HG02798 (cell line): ENCODE measurements around the gene ABCA7.

Experiments
- ATAC-seq: cut with Tn5 transposase; IDR thresholded peaks from one replicate; pipeline ENCODE4 v1.9.1; 2021; ENCODE audit warnings: mild to moderate bottlenecking; ENCODE audit not compliant: unreplicated experiment, poor library complexity

Gene ABCA7, protein sequence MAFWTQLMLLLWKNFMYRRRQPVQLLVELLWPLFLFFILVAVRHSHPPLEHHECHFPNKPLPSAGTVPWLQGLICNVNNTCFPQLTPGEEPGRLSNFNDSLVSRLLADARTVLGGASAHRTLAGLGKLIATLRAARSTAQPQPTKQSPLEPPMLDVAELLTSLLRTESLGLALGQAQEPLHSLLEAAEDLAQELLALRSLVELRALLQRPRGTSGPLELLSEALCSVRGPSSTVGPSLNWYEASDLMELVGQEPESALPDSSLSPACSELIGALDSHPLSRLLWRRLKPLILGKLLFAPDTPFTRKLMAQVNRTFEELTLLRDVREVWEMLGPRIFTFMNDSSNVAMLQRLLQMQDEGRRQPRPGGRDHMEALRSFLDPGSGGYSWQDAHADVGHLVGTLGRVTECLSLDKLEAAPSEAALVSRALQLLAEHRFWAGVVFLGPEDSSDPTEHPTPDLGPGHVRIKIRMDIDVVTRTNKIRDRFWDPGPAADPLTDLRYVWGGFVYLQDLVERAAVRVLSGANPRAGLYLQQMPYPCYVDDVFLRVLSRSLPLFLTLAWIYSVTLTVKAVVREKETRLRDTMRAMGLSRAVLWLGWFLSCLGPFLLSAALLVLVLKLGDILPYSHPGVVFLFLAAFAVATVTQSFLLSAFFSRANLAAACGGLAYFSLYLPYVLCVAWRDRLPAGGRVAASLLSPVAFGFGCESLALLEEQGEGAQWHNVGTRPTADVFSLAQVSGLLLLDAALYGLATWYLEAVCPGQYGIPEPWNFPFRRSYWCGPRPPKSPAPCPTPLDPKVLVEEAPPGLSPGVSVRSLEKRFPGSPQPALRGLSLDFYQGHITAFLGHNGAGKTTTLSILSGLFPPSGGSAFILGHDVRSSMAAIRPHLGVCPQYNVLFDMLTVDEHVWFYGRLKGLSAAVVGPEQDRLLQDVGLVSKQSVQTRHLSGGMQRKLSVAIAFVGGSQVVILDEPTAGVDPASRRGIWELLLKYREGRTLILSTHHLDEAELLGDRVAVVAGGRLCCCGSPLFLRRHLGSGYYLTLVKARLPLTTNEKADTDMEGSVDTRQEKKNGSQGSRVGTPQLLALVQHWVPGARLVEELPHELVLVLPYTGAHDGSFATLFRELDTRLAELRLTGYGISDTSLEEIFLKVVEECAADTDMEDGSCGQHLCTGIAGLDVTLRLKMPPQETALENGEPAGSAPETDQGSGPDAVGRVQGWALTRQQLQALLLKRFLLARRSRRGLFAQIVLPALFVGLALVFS (N-terminal part only)

DNA sequence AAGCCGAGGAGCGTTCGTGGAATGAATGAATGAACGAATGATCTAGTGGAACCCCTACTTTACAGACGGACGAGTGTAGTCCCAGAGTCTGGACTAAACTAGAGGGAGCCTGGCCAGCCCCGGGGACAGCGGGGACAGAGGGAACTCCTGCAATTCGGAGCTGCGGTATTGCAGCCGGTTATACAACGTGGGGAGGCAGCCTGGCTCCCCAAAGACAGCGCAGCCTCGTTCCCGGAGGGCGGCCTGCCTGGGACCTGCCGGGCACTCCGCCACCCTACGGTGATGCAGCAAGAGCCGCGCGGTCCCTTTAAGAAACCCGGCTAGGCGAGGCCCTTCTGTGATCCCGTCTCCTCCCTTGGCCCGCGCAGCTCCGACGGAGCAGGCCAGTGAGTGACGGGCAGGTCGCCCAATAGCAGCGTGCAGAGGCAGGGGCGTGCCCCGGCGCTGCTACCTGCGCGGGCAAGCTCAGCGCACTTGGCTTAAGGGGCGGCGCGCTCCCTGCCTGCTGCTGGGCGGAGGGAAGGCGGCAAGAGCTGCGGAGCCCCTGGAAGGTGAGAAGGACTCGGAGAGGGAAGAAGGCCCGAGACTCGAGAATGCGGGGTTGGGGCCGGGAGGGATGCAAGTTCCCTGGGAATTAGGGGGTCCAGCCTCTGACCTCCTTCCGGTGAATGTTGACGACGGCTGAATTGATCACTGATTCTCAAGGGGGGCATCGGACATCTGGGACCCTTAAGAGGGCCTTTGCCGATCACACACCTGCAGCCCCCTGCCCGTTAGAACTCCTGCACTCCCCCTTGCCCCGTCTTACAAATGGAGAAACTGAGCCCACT lies at the start of gene ABCA7:
ABCA7 (plus strand) TSS at position 462 of the 830 bp plus-strand sequence. CDS start 1,255 bp downstream, outside the sequence.
- ATAC-seq = peak; percentile 83

DNA sequence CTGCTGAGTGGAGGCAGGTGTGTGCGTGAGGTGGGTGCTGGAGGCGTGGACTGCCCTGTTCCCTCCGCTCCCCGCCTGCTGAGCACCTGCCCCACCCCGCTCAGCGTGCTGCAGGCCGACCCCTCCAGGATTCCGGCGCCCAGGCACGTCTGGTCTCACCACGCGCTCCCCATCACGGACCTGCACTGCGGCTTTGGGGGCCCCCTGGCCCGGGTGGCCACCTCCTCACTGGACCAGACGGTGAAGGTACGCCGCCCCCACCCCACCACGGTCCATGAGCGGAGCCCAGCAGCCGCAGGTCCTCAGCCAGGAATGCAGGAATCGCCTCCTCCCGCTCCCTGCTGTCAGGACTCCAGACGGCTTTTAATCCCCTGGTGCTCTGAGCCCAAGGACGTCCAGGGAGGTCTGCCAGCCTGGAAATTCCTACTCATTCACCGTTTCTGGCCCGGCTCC lies 49.8 kb upstream of the ABCA7 start:
- ATAC-seq = no peak

GRCh38 chr19:990746-991145 lies 49.2 kb upstream of the ABCA7 start:
- ATAC-seq = no peak

DNA sequence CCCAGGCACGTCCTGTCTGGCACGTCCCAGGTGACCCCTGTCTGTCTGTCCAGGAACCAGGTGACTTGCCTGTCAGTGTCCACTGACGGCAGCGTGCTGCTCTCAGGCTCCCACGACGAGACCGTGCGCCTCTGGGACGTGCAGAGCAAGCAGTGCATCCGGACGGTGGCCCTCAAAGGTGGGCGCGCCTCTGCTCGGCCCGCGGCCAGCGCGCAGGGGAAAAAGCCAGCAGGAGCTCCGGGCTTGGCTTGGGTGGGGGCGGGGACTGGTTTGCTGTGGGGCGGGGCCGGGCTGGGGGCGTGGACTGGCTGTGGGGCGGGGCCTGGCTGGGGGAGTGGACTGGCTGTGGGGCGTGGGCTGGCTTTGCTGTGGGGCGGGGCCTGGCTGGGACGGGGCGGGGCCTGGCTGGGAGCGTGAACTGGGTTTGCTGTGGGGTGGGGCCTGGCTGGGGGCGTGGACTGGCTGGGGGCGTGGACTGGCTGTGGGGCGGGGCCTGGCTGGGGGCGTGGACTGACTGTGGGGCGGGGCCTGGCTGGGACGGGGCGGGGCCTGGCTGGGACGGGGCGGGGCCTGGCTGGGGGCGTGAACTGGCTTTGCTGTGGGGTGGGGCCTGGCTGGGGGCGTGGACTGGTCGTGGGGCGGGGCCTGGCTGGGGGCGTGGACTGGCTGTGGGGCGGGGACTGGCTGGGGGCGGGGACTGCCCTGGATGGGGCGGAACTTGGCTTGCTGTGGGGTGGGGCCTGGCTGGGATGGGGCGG lies 48.6 kb upstream of the ABCA7 start:
- no peak for ATAC-seq

DNA sequence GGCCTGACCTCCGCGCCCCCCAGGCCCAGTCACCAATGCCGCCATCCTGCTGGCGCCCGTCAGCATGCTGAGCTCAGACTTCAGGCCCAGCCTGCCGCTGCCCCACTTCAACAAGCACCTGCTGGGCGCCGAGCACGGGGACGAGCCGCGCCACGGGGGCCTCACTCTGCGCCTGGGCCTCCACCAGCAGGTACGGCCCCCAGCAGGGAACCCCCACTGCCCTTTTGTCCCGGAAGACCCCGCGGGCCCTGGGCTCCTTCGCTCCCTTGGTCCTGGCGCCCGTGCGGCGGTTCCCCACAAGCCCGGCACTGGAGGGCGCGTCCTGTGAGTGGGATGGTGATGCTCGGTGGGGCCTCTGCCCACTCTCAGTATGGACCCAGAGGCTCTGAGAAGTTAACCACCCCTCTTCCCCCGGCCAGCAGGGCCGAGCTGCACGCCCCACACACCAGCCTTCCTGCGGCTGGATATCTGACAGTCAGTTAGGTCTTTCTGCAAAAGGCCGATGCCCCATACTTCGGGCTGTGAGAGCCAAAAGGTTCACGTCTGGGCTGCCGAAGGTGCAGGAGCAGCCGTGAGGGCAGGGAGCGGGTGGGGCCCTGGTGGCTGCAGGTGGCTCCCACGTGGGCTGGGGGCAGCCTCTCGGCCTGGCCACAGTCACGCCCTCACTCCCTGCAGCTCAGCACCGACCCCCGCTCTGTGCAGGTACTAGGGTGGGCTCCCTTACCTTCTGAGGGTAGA lies 47.8 kb upstream of the ABCA7 start:
- no peak for ATAC-seq

- no peak for ATAC-seq
These were observed 47.2 kb upstream of the ABCA7 start for GRCh38 chr19:992670-993055.

DNA sequence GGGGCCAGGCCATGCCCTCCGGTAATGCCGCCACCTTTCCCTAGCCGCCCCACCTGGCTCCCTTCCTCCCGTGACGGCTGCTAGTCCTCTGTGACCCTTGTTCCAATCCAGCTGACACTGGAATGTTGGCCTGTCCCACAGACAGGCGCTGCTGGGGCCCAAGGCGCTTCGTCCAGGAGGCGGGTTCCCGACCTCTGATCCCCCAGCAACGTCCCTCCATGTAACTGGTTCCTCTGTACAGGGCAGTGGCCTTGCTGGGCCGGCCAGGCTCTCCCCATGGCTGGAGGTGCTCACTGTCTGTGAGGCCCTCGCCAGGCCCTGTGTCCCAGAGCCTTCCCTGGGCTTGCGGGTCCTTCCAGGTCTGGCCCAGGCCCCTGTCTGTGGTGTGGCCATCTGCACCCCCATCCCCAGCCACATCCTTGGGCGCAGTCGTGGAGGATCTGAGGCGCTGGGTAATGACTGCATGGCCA lies 46.5 kb upstream of the ABCA7 start:
- no peak for ATAC-seq

- ATAC-seq = no peak
These were observed 46.0 kb upstream of the ABCA7 start for GRCh38 chr19:993831-994393.

GRCh38 chr19:994516-994915 lies 45.4 kb upstream of the ABCA7 start:
- no peak for ATAC-seq

GRCh38 chr19:995051-995827 lies 44.7 kb upstream of the ABCA7 start:
- no peak for ATAC-seq

GRCh38 chr19:996051-996838 lies 43.7 kb upstream of the ABCA7 start:
- ATAC-seq = no peak

DNA sequence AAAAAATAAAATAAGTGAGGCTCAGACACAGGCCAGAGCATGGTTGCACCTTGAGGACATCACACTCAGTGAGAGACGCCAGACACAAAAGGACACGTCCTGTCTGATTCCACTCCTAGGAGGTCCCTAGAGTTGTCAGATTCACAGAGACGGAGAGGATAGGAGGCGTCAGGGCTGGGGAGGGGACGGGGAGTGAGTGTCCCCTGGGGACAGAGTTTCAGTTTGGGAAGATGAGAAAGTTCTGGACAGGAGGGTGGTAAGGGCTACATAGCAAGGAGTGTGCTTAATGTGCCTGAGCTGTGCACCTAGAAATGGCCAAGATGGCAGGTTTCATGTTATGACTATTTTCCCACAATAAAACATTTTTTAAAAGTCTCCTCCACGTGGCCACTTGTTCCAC lies 41.8 kb upstream of the ABCA7 start:
- ATAC-seq = no peak

DNA sequence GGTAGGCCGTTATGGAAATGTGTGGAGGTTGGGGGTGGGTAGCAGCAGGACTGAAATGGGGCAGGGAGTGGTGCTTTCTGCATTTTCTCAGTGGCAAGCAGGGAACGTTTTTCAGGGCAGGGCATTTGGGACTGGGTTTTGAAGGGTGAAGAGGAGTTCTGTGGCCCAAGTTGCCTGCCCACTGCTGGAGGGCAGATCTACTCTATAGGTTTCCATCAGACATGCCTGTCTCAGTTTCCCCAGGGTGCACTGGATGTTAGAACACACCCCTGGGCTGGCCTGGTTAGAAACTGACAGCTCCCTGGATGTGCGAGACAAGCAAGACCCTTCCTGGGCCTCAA lies 40.6 kb upstream of the ABCA7 start:
- ATAC-seq = no peak

DNA sequence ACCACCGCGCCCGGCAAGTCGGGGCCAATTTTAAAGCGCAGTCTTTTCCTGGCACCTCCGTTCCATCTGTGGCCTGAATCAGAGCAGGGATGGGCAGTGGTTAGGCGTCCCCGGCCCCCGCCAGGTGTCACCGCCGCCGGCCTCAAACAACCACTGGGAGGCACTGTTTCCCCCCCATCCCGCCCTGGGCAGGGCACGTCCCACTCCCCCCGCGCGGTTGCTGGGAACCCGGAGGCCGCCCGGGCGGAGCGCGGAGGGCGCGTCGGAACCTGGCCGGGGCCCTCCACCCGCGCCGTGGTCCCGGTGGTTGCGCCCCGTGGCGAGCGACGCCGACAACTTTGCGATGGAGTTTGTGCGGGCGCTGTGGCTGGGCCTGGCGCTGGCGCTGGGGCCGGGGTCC lies 39.8 kb upstream of the ABCA7 start, which contains the start of gene GRIN3B:
GRIN3B (plus strand) TSS at position 325 of the 400 bp plus-strand sequence; CDS start at position 344, 19 bp downstream.
- ATAC-seq = no peak

- no peak for ATAC-seq
These were observed 39.0 kb upstream of the ABCA7 start for GRCh38 chr19:1000591-1001537.
